NT2/D1 (cell line): ENCODE measurements around the gene TLK1.

ENCODE experiments used
- YY1 ChIP-seq: IDR thresholded peaks from 2 replicates; pipeline ENCODE4 v1.6.1; 2011; ENCODE audit not compliant: insufficient read length, insufficient read depth
- ZNF274 ChIP-seq: IDR thresholded peaks from 2 replicates; pipeline ENCODE4 v1.6.1; 2011; ENCODE audit warnings: mild to moderate bottlenecking, low read depth, low read length

- TF ChIP-seq ZNF274 (no peak), YY1 (no peak)
These were observed 118.3 kb downstream of the TLK1 start for GRCh38 chr2:171042253-171042969.
